ENCODE results near the gene CLDN17. TPM values are rescaled to one million over a fixed set of nuclear protein-coding genes. Genes with fewer than 3 reads are reported as not detected.

Gene CLDN17, protein sequence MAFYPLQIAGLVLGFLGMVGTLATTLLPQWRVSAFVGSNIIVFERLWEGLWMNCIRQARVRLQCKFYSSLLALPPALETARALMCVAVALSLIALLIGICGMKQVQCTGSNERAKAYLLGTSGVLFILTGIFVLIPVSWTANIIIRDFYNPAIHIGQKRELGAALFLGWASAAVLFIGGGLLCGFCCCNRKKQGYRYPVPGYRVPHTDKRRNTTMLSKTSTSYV
- not detected in 2 replicates for total RNA-seq

DNA sequence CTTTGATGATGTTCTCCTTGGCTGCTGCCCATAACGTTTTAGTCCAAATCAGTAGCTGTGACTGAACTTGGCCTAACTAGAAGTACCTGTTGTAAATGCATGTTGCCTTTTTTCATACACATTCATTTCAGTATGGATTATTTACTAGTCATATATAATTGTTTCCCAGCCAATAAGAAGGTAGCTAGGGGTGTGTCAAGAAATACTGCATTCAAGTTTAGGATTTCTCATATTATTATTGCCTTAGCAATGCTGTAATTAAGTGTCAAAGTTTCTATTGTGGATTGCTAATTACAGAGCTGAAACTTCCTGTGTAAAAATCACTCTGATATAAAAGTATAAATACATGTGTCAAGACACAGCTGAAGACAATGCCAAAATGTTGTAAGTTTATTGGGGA is at the start of gene CLDN17:
Gene CLDN17, minus strand, starts transcription at position 101 of the 400 bp plus-strand sequence. CDS start 188 bp downstream, outside the sequence.

DNA sequence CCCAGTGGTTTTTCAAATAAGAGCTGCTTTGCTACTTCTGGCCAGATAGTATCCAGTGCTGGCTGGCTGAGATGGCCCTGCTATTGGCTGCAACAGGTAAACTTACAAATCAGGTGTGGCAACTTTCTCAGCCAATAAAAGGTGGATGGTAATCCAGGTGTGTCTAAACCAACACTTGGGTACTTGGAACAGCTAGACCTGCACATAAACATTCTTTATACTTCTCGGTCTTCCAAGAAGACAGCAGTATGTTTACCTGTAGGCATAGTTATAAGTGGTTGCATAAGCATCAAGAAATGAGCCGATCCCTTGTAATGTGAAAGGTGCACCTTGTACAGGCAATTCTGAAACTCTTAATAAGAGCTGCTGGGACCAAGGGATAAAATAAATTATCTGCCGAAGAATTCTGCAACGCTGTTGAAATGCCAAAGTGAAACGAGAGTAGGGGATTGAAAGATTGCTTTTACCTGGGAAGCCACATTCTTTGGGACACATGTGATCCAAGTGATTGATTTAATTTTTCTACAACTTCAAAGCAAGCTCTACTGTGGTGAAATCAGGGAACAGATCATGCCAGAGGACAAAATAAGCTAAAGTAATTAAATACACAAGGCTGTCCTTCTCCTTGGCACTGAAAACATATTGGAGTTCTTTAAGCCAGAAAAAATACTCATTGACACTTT is 49.6 kb upstream of the CLDN17 start, which contains the start of gene CLDN8:
Gene CLDN8, minus strand, starts transcription at position 57 of the 683 bp plus-strand sequence. CDS start 172 bp downstream, outside the sequence.

Other genes starting within 250 kb of the CLDN17 start
- not detected in 2 replicates for gene GRIK1, start 226.8 kb downstream of the CLDN17 start, total RNA-seq
- not detected in 2 replicates for gene CLDN8, start 49.3 kb upstream of the CLDN17 start, total RNA-seq
- gene KRTAP24-1, start 116.1 kb upstream of the CLDN17 start, total RNA-seq = not detected in 2 replicates
- gene KRTAP25-1, start 122.7 kb upstream of the CLDN17 start, total RNA-seq = not detected in 2 replicates
- not detected in 2 replicates for gene KRTAP26-1, start 153.5 kb upstream of the CLDN17 start, total RNA-seq
- gene KRTAP27-1, start 170.9 kb upstream of the CLDN17 start, total RNA-seq = not detected in 2 replicates
- gene KRTAP23-1, start 181.8 kb upstream of the CLDN17 start, total RNA-seq = not detected in 2 replicates
- gene KRTAP13-2, start 205.5 kb upstream of the CLDN17 start, total RNA-seq = not detected in 2 replicates
- gene KRTAP13-1, start 229.2 kb upstream of the CLDN17 start, total RNA-seq = not detected in 2 replicates